ENCODE data around the gene KRTAP4-3.
"Not testable (repeated sequence)": the region's sequence is repeated elsewhere in the genome, so short reads cannot be mapped to it uniquely, and the experiment has no call there.

Gene KRTAP4-3

GRCh38 chr17:41167561-41167960 lies 460 bp downstream of the KRTAP4-3 start:
- no peak for TF ChIP-seq CTCF (IDR thresholded peaks at IDR 0.05)
- Histone ChIP-seq H3K9me3 (no peaks in the 10 kb centered on the region), H3K4me1 (ENCODE audit: control insufficient read depth in 1 of 2, insufficient read depth in 1 of 2, low read depth in 1 of 2, low read length in 1 of 2) (no peaks in the 10 kb centered on the region)

GRCh38 chr17:41163828-41164227 lies 4.2 kb downstream of the KRTAP4-3 start:
- Histone ChIP-seq H3K27ac (no peak overlapping the region), H3K27me3 (peaks cover 9% of the 10 kb centered on the region), H3K4me3 (ENCODE audit: low read depth in 1 of 2, low read length in 1 of 2) (no peak overlapping the region), H3K9me3 (no peaks in the 10 kb centered on the region), H3K4me1 (ENCODE audit: control insufficient read depth in 1 of 2, insufficient read depth in 1 of 2, low read depth in 1 of 2, low read length in 1 of 2) (no peaks in the 10 kb centered on the region), H3K36me3 (no peaks in the 10 kb centered on the region)
- TF ChIP-seq CTCF (IDR thresholded peaks at IDR 0.05): no peak

More at GRCh38 chr17:41167561-41167960, 460 bp downstream of the KRTAP4-3 start:
- no peak overlapping the region for H3K4me3 ChIP-seq (ENCODE audit: low read depth in 1 of 2, low read length in 1 of 2)
- peaks cover 9% of the 10 kb centered on the region for H3K27me3 ChIP-seq
- H3K36me3 ChIP-seq: no peaks in the 10 kb centered on the region
- H3K27ac ChIP-seq: no peak overlapping the region

- Histone ChIP-seq H3K36me3 (no peaks in the 10 kb centered on the region), H3K4me3 (ENCODE audit: low read depth in 1 of 2, low read length in 1 of 2) (no peak within 1 kb of the TSS), H3K27ac (no peak within 1 kb of the TSS), H3K9me3 (no peaks in the 10 kb centered on the region), H3K4me1 (ENCODE audit: control insufficient read depth in 1 of 2, insufficient read depth in 1 of 2, low read depth in 1 of 2, low read length in 1 of 2) (no peaks in the 10 kb centered on the region), H3K27me3 (peaks cover 9% of the 10 kb centered on the region)
- TF ChIP-seq CTCF (IDR thresholded peaks at IDR 0.05): no peak
These were observed 7.4 kb downstream of the KRTAP4-3 start, which contains the start of gene KRTAP4-4 for GRCh38 chr17:41160648-41161047. KRTAP4-4 (minus strand) TSS chr17:41160748; CDS start chr17:41160691, 57 bp downstream.

- not testable (repeated sequence) for H3K4me1 ChIP-seq (ENCODE audit: control insufficient read depth in 1 of 2, insufficient read depth in 1 of 2, low read depth in 1 of 2, low read length in 1 of 2); H3K4me3 ChIP-seq (ENCODE audit: low read depth in 1 of 2, low read length in 1 of 2); H3K36me3 ChIP-seq; H3K27ac ChIP-seq; H3K27me3 ChIP-seq; H3K9me3 ChIP-seq
These were observed 7.8 kb downstream of the KRTAP4-3 start for GRCh38 chr17:41160190-41160589.

- TF ChIP-seq CTCF (IDR thresholded peaks at IDR 0.05): no peak
- no peaks in the 10 kb centered on the region for H3K9me3 ChIP-seq
- no peak overlapping the region for H3K4me3 ChIP-seq (ENCODE audit: low read depth in 1 of 2, low read length in 1 of 2)
- peaks cover 16% of the 10 kb centered on the region for H3K27me3 ChIP-seq
- no peaks in the 10 kb centered on the region for H3K4me1 ChIP-seq (ENCODE audit: control insufficient read depth in 1 of 2, insufficient read depth in 1 of 2, low read depth in 1 of 2, low read length in 1 of 2)
- H3K36me3 ChIP-seq: no peaks in the 10 kb centered on the region
- H3K27ac ChIP-seq: no peak overlapping the region
These were observed 14.2 kb downstream of the KRTAP4-3 start for GRCh38 chr17:41153856-41154255.

GRCh38 chr17:41151525-41151924 lies 16.5 kb downstream of the KRTAP4-3 start:
- Histone ChIP-seq H3K27ac (no peak overlapping the region), H3K9me3 (no peaks in the 10 kb centered on the region), H3K27me3 (peaks cover 16% of the 10 kb centered on the region), H3K36me3 (no peaks in the 10 kb centered on the region), H3K4me3 (ENCODE audit: low read depth in 1 of 2, low read length in 1 of 2) (no peak overlapping the region), H3K4me1 (ENCODE audit: control insufficient read depth in 1 of 2, insufficient read depth in 1 of 2, low read depth in 1 of 2, low read length in 1 of 2) (no peaks in the 10 kb centered on the region)
- TF ChIP-seq CTCF (IDR thresholded peaks at IDR 0.05): no peak

All from neutrophil (primary cell).